ENCODE measurements around the gene HS3ST1.

- TF ChIP-seq, protein P1, sequence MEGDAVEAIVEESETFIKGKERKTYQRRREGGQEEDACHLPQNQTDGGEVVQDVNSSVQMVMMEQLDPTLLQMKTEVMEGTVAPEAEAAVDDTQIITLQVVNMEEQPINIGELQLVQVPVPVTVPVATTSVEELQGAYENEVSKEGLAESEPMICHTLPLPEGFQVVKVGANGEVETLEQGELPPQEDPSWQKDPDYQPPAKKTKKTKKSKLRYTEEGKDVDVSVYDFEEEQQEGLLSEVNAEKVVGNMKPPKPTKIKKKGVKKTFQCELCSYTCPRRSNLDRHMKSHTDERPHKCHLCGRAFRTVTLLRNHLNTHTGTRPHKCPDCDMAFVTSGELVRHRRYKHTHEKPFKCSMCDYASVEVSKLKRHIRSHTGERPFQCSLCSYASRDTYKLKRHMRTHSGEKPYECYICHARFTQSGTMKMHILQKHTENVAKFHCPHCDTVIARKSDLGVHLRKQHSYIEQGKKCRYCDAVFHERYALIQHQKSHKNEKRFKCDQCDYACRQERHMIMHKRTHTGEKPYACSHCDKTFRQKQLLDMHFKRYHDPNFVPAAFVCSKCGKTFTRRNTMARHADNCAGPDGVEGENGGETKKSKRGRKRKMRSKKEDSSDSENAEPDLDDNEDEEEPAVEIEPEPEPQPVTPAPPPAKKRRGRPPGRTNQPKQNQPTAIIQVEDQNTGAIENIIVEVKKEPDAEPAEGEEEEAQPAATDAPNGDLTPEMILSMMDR (IDR thresholded peaks at IDR 0.05): no peak
- no peak for TF ChIP-seq POLR2A (IDR thresholded peaks at IDR 0.05)
Measured at GRCh38 chr4:11420327-11420726, 8.4 kb downstream of the HS3ST1 start.
